CD4-positive, alpha-beta T cell treated with Interleukin-10 for 1 hour (primary cell): ENCODE data around the gene ANKDD1B.
"Not testable (repeated sequence)": the region's sequence is repeated elsewhere in the genome, so short reads cannot be mapped to it uniquely, and the experiment has no call there.

ENCODE experiments used
- DNase-seq: peaks from one replicate; pipeline ENCODE4 v3.0.0-alpha.2; 2020

Gene ANKDD1B

DNA sequence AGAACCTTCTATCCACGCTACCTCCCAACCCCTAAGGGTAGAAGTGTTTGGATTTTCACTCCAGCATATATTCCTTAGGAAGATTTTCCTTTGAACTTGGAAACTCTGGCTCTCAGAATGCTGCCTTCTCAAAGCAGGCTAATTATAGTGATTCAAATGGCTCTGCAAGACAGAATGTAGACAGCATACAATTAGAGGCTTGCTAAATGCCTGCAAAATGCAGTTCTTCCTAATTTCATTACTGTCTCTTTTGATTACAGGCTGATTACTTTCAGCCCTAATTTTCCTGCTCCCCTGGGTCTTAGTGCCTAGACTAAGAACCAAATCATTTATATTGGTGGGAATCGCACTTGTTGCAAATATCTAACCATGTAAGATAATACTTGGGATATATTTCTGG, 50.8 kb downstream of the ANKDD1B start:
- no peak for DNase-seq

DNA sequence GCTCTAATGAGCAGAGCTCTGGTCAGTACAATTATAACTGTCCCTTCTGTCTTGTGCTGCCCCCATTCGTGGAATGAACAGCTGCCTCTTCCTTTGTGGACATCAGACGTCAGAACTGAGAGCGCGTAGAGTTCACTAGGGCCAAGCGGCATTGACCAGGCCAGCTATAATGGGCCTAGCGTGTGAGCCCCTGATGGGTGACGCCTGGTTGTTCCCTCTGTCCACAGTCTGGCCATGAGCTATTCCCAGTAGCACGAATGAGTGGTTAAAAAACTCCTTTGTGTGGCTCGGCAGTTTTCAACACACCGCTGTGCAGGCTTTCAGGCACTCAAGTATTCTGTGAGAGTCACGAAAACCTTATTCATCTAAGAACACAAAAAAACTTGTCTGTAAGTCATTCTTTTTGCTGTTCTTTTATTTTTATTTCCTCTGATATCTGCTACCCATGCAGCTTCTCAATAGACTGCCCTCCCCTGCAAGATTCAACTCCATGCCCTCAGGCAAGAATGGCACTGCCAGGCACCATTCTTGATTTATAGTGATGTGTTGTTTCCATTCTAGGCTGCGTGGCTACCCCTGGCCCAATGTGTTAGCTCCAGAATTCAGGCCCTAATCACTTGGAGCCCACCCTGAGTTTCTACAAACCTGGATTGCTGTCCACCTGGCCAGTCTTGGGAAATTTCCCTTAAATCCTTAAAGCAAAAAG, 52.5 kb downstream of the ANKDD1B start:
- no peak for DNase-seq

DNA sequence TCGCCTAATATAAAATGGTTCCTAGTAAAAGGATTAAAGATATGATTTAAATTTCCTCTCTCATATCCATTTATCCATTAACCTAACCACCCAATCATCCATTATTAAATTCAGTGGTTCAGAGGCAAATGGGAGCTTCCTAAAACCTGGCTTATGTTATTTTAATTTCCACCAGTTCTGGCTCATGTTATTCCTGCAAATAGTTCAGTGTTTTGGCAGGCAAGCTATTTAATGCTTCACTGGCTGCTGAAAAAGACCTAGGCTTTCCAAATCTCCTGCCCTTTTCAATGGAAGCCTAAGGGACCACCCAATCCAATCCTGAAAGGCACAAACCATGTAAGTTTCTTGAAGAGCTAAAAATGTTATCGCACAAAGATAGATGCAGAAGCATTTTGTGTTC, 53.7 kb downstream of the ANKDD1B start:
- no peak for DNase-seq

DNA sequence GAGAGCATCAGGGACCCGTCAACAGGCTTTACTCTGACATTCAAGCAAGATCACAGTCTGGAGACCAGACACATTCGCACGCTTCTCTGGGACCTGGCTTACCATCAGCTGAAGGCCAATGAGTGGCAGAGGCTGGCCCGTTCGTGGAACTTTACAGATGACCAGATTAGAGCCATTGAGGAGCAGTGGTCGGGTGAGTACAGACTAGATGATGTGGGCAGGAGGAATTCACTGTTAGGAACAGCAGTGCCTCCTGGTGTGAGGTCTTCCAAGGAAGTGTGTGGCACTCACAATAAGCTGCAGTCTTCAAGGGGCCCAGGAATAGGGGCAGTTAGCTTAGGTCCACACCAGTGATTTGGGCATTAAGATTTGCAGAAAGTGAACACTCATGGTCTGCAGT, 55.5 kb downstream of the ANKDD1B start:
- DNase-seq, result no peak

DNA sequence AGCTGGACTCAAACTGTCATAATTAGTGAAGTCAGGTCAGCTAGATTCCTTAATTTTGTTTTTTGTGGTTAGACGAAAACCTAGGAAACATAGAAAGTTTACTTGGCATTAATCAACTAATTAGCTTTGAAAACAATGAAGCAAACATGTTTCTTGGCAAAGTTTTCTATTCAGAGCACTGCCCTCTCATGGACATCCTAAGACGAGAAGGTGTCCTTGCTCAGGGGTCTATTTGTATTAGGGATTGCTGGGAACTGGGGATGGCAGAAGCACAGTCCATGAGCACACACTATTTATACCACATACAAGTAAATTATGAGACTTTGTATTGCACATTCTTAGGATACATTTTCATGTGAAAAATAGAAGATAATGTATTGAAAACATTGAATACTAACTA, 56.3 kb downstream of the ANKDD1B start:
- DNase-seq, result no peak

DNA sequence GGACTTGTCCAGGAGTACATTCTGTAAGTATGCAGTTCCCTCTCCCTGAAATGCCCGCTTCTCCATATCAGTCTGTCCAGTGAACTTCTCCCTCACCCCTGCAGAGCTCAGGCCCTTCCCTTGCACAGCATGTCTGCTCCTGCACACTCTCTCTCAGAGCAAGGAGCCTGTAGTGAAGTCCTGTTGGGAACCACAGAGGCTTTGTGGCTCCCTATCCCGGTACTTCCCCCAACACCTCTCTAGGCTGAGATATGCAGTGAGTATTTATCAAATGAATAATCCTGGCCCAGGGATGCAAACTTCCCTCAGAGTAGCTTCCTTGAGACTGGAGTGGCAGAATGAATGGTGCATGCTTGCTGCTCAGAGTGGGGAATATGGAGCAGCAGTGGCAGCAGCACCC, 57.2 kb downstream of the ANKDD1B start:
- DNase-seq, result no peak

DNA sequence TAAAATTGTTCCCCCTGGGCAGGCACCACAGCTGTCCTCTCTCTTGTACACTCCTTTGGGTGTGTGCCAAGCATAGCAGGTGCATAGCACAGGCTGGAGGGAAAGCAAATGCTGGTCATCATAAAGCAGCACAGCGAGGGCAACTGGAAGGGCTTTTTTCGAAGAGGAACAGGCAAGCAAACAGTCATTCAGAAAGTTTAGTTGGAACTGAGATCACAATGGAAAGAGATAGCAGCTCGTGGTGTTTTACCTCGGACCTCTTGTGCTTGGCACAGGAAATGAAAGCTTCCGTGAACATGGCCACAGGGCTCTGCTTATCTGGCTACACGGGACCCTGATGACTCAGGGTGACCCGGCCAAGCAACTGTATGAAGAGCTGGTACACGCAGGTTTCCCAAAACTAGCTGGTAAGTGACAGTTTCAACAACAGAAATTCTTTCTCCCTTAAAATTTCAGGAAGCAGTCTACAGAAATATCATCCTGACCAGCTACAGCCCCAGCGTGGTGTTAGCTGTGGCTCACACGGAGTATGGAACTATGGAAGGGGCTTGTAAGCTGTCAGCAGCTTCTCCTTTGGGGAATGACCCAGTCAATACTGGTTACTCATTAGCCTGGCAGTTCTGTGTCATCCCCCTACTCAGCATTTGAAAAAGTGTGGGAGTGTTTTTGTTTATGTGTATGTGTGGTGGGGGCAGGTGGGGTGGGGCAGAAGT, 57.9 kb downstream of the ANKDD1B start:
- peak; percentile 54 for DNase-seq

DNA sequence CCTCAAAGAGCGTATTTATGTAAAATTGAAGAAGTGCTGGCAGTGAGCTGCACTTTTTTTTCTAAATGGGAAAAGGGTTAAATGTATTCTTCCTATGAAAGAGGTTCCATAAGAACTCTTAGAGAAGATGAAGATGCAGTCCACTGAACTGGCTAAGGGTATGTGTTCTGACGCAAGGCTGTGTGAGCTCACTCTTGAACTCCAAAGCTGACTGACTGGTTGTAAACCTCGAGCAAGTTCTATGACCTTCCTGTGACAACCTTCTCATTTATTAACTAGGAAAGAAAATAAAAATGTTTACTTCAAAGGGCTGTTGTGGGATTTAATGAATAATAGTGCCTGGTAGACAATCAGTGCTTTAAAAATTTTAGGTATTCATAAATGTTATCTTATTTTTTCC, 59.3 kb downstream of the ANKDD1B start:
- no peak for DNase-seq

DNA sequence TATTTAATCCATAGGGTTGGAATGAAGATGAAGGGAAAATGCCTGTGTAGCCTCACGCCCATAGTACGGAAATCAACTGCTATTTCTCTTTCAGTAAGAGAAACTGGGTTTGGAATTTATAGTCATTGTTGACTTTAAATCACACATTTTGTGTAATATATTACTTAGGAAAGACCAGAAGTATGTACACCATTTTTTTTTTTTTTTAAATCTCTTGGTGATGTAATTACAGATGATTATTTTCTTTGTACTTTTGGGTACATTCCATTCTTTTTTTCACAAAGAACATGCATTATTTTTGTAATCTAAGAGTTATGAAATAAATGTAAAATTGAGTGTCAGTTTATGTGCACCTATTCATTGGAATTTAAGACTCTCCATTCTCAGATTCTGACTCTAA, 60.3 kb downstream of the ANKDD1B start:
- DNase-seq, result no peak

DNA sequence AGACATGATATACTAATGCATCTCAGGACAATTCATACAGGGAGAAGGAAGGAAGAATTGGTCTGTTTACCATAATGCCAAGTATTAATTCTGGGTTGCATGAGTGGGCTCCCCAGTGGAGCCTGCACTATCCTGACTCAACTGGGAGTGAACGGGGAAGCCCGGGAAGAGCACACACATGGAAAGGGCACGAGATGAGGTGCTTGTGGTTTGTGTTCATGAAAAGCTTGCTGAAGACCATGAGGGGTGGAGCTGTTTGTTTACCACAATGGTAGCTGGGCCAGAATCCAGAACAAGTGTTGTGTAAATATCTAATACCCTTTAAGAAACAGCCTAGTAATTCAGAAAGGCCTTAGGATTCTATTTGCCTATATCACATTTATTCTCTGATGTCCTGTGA, 61.4 kb downstream of the ANKDD1B start:
- no peak for DNase-seq

DNA sequence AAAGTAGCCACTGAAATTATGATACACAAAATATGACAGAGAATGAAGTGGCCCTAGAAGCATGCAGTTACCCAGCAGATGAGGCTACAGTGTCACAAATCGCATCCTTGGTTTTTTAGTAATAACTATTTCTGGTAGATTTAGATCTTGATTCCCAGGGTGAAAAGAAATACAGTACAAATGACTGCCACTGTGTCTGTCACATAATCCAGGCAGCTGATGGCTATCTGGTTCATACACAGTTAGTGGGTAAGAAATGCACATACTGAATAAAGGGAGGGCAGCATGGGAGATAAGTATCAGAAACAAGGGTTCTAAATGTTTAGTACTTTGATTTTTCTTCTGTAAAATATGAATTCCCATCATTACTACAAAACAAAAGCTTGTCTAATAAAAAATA, 64.5 kb downstream of the ANKDD1B start:
- no peak for DNase-seq

DNA sequence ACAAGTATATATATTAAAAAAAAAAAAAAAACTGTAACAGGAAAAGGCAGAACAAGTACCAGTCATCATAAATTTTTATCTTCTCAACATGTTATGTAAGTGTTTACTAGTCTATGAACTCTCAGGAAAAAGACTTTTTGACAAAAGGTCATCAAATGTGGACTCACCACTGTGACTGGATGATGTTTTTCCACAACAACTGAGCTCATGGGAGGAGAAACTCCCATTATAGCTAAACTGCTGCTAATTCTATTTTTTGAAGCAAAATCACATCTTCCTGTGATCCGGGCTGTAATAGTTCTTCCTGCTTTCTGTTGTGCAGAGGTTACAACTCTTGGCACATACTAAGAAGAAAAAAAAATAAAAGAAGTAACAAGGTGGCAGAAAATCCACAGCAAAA, 66.4 kb downstream of the ANKDD1B start:
- peak; percentile 16 for DNase-seq

DNA sequence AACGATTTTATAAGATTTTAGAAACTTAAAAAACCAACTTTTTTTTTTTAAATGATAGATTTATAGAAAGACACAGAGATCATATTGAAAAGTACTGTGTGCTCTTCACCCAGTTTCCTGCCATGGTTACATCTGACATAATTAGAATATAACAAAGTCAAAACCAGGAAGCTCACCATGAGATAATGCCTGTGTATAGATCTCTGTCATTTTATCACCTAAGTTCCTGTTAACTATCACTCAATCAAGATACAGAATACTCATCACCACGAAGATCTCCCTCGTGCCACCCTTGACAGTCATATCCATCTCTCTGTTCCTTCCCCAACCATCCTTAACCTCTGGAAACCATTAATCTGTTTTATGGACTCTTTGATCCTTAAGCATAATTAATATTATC, 66.9 kb downstream of the ANKDD1B start:
- peak; percentile 37 for DNase-seq

DNA sequence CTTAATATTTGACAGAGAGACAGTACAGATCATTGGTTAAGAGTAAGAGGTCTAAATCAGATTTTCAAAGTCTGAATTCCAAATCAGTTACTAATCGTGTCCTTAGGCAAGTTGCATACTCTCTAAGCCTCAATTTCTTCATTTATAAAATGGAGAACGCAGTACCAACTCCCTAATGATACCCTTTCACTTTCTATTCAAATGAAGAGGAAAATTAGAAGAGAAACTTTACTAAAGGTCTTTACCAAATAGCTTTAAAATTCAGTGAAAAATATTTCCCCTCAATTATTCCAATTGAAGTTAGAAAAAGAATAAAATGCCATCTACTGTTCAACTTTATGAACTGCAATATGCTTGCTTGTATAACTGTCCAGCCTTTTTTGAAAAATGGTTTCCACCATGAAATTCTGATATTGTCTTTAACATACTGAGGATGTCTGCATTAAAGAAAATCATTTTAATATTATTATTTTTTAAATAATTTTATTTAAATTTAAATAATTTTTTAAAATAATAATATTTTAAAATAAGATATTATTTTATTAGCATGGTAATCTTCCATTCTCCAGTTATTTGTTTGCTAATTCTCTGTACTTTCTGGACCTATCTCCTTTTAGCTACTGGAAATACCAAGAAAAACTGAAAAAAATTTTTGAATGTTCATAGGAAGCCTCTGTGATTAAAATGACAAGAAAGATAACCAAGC, 70.0 kb downstream of the ANKDD1B start:
- peak; percentile 50 for DNase-seq

DNA sequence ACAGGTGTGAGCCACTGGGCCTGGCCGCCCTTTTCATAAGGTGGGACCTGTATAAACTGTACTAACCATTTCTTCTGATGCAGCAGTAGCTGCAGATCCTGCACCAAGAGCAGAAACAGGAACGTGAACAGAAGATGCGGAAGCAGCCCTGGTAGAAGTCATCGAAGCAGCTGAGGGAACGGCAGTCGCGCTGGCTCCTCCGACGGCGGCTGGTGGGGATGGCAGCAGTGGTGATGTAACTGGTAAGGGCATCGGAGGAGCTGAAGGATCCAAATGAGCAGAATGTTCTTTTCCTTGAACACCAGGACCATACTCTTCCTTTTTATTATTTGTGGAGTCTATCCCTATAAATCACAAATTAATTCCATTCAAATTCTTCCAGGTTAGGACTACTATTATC, 73.9 kb downstream of the ANKDD1B start:
- no peak for DNase-seq

DNA sequence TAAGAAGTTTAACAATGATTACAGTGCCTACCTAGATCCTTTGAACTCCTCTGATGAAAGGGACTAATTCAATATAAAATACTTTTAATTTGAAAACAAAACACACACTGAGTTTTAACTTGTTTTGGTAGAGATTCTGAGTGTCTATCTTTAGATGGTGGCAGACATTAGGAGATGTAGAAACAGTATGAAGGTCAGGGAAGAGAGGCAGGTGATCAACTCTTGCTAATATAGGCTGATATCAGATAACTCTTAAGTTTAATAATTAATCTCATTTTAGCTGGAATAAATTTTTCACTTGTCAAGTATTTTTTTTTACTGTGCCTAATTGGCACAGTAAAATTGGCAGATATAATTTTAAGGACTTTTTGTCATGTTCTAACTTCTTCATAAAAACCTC, 75.2 kb downstream of the ANKDD1B start:
- DNase-seq, result no peak

DNA sequence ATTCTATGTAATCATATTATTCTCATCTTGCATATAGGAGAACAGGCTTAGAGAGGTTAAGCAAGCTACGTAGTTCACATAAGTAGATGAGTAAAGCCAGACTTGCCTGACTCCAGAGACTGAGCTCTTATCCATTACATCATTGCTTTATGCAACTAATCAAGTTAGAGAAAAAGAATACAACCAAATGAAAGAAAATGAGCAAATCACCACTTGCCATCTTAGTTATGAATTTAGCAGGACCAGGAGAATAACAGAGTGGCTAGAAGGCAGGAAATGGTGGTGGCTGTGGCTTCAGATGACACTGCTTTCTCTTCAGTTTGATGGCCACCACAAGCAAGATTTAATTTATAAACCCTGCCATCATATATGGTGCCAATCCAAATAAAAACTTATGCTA, 79.4 kb downstream of the ANKDD1B start:
- no peak for DNase-seq

DNA sequence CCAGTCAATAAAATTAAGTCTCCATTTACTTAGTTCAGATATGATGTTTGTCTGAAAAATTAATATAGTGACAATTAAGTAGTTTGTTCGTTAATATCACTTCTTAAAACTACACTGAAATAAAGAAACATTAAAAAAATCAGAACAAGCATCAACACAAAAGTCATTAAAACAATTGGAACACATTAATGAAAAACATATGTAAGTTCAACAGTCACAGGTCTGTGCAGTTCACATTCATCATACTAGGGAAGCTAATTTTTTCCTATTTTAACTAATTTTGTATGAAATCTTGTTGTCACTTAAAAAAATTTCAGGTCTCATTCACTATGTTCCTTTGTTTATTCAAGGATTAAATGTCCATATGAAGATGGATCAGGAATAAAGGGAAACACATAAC, 83.5 kb downstream of the ANKDD1B start:
- DNase-seq, result no peak

DNA sequence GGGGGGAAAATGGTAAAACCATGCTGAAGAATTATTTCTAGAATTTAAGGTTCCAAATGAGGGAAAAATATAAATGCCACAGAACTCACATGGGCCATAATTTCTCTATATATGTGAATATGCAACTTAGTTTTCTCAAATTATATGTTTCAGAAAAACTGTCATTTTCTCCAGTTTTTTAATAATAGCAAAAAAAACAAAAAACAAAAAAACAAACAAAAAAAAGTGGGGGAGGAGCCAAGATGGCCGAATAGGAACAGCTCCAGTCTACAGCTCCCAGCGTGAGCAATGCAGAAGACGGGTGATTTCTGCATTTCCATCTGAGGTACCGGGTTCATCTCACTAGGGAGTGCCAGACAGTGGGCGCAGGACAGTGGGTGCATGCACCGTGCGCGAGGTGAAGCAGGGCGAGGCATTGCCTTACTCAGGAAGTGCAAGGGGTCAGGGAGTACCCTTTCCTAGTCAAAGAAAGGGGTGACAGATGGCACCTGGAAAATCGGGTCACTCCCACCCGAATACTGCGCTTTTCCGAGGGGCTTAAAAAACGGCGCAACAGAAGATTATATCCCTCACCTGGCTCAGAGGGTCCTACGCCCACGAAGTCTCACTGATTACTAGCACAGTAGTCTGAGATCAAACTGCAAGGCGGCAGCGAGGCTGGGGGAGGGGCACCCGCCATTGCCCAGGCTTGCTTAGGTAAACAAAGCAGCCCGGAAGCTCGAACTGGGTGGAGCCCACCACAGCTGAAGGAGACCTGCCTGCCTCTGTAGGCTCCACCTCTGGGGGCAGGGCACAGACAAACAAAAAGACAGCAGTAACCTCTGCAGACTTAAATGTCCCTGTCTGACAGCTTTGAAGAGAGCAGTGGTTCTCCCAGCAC, 84.5 kb downstream of the ANKDD1B start:
- DNase-seq, result not testable (repeated sequence)

DNA sequence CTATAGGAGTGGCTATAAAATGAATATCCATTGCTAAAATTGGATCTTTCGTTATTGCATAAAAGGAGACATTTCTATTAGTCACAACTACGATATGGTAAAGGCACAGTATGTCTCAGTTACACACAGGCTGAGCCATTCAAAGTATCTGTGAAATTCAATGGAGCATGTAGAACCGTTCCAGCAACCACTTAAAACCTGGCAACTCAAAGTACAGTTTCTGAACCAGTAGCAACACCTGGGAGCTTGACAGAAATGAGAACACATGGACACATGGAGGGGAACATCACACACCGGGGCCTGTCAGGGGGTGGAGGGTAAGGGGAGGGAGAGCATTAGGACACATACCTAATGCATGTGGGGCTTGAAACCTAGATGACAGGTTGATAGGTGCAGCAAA, 90.6 kb downstream of the ANKDD1B start:
- no peak for DNase-seq

DNA sequence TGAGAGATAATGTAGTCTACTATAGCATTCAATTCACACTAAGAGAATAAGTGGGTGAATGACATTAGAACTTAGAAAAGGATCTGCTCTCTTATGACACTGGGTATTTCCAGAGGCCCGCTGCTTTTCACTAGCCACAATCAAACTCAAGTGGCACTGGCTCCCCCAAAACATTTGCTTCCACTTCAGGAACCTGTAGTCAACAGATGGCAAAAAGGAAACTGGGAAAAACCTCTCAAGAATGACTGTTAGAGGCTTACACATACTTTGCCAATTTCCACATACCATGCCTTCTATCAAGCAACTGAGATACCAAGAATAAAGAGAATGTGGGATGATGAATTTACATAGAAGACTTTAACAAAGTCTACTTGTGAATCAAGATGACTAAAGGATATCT, 94.8 kb downstream of the ANKDD1B start:
- no peak for DNase-seq

DNA sequence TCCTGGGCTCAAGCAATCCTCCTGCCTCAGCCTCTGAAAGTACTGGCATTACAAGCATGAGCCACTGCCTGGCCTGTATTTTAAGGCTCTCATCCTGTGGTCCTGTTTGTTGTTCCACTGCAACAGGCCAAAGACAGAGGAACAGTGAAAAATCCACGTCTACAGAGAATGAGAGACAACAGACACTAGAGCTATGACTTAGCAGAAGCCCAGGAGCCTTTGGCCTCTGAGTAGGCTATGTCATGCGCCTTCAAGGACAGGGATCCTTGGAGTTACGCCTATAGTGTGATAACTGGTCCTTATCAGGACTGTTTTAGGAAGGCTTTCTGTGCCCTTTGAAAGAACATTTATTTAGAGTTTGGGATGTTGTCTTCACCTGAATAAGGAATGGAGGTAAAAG, 95.5 kb downstream of the ANKDD1B start:
- DNase-seq, result no peak

DNA sequence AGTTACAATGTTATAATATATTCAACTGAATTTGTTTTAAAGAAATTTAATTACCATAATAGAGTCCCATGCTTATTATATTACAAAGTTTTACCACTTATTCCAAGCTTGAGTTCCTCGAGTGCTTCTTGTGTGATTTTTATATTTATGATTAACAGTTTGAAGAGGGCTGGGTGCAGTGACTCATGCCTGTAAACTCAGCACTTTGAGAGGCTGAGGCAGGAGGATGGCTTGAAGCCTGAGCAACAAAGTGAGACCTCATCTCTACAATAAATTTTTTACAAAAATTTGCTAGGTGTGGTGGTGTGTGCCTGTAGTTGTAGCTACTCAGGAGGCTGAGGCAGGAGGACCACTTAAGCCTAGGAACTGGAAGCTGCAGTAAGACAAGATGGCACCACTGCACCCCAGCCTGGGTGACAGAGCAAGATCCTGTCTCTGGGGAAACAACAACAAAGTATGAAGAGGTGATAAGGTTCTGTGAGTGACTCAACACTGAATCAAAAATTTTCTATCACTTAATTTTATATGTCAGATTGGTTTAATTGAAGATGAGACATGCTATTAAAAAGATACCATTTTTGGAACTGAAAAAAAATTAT, 96.8 kb downstream of the ANKDD1B start:
- no peak for DNase-seq
